Stimulated activated CD8-positive, alpha-beta memory T cell treated with anti-CD3 and anti-CD28 coated beads, Interleukin-4, amount 100 ng/mL, for 48 hours (primary cell): ENCODE measurements around the gene SLC25A22.
A peak's percentile ranks its signal among the peaks of the same experiment; 100 is the strongest.

Source experiments
- DNase-seq: peaks from one replicate; pipeline ENCODE4 v3.0.0-alpha.2; 2020

SLC25A22 gene

DNA sequence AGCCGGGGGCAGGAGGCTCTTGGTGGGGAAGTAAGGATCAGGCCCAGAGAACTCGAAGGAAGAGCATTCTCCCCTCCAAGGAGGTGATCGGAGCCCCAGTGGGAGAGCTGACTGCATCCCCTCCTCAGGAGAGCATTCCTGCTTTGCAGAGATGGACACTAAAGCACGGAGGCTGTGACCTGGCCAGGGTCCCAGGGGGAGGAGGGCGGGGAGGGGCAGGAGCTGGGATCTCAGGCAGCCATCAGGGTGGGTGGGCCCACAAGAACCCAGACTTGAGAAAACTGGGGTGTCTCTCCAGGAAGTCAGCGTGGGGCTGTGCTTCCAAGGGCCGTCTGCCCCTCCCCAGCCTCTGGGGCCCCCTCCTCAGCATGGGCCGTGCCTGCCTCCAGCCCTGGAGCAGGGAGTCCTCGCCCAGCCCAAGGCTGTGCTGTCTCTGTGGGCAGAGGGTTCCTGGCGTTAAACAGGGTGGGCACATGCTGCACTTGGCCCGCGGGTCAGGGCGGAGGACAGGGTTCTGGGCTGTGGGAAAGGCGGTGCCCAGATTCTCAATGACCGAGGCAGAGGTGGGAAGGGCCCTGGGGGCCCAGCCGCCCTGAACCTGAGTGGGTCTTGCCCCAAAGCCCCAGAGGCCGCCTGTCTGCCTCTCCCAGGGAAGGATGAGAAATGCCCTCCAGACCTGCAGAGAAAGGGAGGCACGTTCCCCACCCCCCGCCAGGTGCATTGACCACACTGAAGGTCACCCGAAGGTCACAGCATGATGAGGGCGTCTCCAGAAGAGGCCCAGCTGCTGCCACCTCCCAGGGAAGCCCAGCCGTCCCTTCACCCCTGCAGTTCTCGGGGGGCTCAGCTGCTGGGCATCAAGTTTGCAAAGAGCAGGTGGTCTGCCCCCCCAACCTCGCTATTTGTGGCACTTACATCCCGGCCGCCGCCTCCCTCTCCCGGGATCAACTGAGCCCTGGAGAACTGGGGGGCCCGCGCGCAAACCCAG is 8.8 kb downstream of the SLC25A22 start:
- no peak for DNase-seq

DNA sequence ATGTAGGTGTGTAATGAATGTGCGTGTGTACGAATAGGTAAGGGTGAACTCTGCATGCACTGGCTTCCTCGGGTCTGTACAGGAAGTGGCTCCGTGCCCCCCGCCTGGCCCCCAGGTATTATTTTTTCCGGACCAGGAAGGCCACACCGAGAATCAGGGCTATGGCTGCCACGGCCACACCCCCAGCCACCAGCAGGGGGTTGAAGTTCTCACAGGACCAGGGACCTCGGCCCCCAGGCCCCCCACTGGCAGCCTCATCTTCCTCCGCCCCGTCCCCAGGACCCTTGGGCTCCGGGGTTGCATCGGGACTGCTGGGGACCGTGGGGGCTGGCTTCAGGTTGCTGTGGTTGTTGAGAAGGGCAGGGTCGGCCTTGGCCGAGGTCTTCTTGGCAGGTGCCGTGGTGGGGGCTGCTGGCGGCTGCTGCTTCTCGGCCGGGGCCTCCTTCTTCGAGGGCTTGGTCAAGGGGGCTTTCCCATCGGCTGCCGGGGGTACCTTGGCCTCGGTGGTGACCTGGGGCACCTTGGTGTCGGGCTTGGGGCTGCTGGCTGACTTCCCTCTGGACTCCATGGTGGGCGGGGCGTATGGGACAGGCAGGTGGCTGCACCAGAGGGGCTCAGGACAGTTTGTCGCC is 10.0 kb downstream of the SLC25A22 start:
- DNase-seq = no peak

DNA sequence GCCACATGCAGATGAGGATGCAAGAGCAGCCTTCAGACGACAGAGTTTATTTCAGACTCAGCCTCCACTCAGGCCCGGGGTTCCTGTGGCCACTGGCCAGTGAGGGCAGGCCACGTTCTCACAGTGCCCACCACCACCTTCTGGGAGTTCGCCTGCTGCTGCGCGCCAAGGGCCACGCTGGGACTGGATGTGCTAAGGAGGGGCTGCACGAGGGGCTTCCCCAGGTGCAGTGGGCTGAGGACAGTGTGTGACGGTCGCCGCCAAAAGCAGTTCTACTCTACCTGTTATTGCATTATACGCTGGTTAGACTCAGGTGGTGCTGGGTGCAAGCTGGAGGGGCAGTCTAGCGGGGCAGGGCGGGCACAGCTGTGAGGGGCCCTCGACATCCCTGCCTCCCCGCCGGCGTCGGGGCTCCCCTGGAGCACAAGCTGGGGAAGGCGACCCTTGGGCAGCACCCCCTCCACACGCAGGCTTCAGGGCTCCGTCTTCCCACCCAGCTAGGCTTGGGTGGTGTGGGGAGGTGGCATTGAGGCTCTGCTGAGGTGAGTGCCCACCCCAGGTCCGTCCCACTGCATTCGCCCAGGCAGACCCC is 10.9 kb downstream of the SLC25A22 start:
- DNase-seq = no peak

DNA sequence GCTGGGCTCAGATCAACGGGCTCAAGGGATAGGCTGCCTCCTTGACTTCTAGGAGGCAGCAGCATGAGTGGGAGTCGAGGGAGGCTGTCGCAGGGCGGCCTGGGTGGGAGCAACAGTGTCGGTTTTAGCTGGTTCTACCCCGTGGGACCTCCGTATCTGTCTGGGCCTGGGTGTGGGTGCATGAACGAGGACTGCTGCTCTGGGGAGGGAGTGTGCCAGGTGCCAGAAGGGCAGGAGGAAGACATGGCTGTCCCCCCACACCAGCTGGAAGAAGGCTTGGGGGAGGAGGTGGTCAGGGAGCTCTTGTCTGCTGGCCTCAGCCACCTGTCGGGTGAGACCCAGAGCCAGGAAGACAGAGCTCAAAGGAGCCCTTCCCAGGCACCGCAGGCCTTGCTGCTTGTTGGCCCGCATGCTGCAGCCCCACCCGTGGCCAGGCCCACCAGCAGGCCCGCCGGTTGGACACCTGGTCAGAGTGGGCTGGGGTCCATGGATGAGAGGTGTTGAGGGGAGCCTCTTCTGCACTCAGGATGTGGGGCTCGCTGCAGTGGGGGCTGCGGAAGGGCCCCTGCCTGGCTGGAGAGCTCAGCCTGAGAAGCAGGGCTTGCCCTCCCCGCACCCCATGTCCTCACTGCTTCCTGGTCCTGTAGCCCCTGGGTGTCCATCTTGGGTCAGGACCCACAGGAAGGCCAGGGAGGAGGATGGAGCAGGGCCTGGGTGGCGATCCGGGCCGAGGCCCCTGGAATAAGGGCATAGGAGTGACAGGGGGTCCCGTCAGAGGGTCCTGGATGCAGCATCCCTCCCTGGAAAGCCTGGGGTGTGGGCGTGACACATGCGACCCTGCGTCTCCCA is 11.6 kb downstream of the SLC25A22 start:
- no peak for DNase-seq

DNA sequence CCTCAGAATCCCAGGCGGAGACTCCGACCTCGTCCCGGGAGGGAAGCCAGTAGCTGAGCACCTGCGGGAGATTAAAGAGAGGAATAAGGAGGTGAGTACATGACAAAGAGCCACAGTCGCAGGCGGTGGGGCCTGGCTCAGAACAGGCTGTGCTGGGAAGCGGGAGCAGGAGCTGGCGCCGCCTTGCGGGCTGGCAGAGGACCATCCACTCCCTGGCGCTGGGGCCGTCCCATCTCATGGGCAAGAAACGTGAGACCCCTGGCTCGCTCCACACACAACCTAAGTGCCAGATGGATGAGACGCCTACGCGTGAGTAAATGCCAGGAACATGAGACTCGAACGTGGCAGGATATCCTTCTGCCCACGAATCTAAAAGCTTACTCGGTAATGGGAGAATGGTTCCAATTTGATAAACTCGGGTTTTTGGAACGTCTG is 14.5 kb downstream of the SLC25A22 start:
- peak; percentile 39 for DNase-seq

DNA sequence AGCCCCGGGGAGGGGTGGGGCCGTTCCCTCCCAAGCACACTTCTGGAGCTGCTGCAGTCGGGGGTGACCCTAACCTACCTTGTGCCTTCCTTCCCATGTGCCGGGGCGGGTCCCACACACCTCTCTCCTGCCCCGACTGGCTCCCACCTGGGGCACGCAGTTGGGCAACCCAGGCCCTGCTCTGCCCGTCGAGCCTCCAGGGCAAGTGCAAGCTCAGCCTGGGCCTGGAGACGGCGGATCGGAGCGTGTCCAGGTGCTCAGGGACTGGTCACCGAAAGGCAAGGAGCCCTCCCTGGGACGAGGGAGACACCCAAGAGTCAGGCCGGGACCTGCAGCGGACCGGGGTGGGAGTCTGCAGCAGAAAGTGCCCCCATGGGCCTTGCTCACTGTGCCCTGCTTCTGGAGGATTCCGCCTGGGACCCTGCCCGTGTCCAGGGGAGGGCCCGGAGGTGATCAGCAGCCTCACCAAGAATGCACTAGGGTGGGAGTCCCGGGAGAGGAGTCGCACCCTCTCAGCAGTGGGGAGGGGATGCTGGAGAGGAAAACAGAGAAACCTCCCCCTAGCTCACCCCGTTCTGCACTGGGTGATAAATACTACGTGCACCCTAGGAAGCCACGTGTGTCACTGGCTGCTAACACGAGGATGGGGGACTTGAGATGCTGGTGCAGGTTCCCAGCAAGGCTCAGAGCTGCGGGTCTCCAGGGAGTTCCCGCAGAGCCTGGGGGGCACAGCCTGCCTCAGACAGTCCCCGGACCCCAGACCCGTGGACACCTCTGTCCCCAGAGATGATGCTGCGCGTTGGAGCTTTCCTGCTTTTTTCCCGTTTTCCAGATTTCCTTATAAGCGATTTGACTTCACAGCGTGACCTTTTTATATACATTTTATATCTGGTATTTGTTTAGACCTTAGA is 15.6 kb downstream of the SLC25A22 start:
- no peak for DNase-seq

- DNase-seq = no peak
These were observed 18.0 kb downstream of the SLC25A22 start for GRCh38 chr11:779955-780532.

DNA sequence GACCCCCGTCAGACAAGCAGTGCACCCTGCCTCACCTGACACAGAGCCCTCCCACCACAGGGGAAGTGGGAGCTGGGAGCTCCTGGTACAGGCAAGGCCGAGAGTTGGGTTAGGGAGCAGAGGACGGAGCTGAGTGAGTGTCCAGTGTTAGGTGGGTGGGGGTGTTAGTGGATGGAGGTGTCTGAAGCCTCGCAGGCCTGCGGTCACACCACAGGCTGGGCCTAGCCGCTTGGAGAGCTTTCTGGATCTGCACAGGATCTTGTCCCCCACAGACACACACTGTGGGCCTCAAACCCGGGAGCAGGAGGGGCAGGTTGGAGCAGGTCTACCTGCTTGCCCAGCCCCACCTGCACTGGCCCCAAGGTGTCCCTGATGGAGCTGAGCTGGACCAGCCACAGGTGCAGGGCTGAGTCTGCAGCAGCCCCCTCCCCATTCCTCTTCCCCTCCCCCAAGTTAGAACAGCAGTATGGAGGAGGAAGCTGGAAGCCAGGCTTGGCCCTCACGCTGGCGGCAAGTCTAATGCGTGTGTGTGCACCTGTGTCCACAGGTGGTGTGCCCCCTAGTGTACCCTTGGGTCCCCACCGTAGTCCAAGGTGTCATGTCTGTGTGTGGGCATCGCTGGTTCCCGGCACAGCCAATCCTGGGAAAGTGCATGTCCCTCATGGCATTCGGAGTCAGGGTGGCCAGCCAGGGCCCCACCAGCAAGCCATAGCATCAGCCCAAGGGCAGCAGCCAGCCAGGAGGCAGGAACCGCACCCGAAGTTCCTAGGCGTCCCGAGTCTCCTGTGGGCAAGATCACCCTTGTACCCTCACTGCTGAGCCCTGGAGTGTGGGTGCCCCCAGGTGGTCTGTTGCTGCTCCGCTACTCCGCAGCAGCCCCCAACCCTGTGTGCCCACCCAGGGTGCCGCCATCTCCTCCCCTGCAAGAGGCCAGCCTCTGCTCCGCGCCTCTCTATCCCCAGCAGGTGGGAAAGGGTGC is 18.8 kb downstream of the SLC25A22 start:
- no peak for DNase-seq

DNA sequence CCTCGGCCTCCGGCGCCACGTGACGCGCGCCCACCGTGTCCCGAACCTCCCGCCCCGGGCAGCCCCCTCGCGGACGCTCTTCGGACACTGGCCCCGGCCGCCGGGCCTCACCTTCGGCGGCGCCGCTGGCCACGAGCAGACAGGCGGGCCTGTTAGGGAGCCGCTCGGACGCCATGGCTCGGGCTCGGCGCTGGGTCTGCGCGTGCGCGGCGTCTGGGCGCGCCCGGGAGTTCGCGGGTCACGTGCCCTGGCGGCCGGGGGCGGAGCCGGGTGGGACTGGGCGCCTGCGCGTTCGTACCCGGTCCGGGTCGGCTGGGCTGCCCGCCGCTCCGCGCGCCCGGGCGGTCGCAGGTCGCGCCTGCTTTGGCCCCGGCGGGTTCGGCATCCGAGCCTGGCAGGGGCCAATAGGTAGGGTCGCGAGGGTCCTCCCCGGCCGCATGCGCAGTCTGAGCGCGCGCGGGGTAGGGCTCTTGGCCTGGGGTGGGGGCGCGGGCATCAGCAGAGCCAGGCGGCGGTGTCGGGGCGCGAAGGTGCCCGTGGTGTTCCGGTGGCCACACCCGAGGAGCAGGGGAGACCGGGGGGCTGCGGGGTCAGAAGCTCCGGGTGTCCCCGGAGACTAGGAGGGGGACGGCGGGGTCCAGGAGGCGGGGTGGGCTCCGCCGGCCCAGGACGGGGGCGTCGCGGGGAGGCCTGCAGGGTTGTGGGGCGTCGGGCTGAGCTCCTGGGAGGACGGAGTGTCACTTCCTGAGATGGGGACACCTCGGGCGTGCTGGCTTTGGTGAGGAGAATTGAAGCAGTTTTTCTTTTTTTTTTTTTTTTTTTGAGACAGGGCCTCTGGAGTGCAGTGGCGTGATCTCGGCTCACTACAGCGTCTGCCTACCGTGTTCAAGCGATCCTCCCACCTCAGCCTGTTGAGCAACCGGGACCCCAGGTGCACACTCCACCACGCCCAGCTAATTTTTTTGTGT is 20.5 kb downstream of the SLC25A22 start, which contains the start of gene GATD1:
GATD1 (minus strand) TSS at position 200 of the 968 bp plus-strand sequence; CDS start at position 175, 25 bp downstream.
- peak; percentile 97 for DNase-seq

DNA sequence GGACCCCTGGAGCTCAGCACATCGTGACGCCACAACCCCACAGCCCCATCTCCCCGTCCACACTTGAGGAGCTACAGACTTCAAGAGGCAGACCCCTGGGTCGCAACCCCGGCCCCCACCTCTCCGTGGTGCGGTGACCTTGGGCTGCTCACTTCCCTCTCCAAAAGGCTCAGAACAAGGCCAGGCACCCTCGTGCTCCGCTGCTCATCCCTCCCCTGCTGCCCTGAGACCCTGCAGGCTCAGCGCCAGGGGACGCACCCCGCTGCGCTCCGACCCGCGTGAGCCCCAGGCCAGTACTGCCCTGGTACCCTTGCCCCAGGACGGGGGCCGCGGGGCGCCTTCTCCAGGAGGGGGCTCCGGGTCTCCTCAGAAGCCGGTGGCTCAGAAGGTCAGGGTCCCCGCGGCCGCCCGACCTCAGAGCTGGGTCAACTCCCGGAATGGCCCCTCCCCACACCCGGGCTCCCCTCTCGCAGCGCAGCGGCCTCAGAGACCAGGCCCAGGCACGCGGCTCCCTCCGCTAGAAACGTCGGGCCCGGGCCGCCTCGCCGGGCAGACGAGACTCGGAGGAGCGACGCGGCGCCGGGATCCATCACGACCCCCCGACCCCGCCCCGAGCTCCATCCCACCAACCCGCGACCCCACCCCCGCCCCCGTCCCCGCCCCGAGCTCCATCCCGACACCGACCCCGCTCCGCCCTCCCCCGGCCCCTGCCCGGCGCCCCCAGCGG is 21.4 kb downstream of the SLC25A22 start:
- peak; percentile 56 for DNase-seq

DNA sequence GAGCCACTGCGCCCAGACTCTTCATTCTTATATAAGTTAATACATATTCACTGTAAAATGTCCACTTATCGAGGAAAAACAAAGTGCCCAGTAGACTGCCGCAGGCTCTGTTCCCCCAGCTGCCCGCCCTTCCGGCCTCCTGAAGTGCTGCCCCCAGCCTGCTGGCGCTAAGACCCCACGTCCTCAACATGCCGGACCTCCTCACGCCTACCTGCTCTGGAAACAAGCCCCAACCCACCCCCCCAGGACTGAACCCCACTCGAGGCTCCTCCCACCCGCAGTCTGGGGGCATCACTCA is 21.9 kb downstream of the SLC25A22 start:
- DNase-seq = no peak

GRCh38 chr11:774873-775592 is 23.0 kb downstream of the SLC25A22 start:
- DNase-seq = no peak

DNA sequence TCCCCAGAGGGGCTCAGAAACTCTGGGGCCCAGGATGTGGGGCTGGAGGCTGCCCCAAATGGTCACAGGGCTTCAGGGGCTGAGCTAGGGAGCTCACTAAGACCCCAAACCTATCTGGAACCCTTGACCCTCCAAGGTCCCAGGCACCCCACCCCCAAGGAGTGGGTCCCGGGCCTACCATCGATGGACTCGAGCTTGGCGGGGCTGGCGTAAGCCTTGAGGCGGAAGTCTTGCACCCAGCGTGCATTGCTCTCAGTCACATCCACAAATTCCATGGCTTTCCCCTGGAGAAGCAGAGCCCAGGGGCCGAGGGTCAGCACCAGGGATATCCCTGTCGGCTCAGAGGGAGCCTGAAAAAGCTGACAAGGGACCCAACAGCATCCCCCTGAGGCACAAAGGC is 24.3 kb downstream of the SLC25A22 start:
- no peak for DNase-seq

DNA sequence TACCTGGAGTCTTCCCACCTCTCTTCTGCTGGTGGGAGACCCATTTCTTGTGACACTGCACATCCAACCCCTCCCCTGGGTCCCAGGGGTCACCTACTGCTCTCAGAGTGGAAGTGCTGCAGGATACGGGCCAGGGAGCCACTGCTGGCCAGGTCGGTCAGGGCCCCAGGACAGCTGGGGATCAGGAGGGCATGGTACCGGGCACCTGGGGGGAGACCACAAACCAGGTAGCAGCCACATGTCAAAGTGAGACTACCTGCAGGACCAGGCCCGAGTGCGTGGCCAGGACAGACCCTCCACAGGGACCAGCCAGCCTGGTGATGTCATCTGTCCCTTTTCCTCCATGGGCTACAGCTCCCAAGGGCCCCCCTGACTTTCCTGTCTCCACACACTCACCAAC is 24.7 kb downstream of the SLC25A22 start:
- no peak for DNase-seq

- no peak for DNase-seq
These were observed 25.4 kb downstream of the SLC25A22 start for GRCh38 chr11:772429-773390.

DNA sequence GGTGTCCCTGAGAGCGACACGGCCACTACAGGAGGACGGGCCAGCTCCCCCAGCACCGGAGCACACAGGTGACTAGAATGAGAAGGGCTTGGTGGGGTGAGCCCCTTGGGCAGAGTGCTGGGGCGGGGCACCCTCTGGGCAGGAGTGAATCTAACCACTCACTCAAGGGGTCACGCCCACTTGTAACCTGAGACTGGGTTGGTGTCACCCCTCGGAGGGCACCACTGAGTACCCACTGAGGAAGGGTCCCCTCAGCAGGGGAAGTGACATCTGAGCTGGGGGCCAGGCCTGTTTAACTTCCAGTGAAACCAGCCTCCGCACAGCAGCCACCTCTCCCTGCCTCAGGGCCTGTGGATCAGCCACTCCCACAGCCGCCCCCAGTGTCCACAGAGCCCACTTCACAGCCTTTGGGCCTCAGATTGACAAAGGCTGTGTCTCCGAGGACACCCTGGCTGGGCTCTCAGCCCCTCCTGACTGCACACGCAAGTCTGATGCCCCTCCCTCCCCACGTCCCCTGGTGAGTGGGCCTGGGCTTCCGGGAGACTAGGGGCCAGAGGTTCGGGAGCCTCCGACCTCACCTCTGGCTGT is 26.4 kb downstream of the SLC25A22 start:
- no peak for DNase-seq
